GM18867 (cell line): Measurements from ENCODE around the gene DNAJC18.

Experiments
- ATAC-seq: cut with Tn5 transposase; IDR thresholded peaks from one replicate; pipeline ENCODE4 v1.9.1; 2021; ENCODE audit warnings: mild to moderate bottlenecking, moderate library complexity; ENCODE audit not compliant: unreplicated experiment

Gene DNAJC18

DNA sequence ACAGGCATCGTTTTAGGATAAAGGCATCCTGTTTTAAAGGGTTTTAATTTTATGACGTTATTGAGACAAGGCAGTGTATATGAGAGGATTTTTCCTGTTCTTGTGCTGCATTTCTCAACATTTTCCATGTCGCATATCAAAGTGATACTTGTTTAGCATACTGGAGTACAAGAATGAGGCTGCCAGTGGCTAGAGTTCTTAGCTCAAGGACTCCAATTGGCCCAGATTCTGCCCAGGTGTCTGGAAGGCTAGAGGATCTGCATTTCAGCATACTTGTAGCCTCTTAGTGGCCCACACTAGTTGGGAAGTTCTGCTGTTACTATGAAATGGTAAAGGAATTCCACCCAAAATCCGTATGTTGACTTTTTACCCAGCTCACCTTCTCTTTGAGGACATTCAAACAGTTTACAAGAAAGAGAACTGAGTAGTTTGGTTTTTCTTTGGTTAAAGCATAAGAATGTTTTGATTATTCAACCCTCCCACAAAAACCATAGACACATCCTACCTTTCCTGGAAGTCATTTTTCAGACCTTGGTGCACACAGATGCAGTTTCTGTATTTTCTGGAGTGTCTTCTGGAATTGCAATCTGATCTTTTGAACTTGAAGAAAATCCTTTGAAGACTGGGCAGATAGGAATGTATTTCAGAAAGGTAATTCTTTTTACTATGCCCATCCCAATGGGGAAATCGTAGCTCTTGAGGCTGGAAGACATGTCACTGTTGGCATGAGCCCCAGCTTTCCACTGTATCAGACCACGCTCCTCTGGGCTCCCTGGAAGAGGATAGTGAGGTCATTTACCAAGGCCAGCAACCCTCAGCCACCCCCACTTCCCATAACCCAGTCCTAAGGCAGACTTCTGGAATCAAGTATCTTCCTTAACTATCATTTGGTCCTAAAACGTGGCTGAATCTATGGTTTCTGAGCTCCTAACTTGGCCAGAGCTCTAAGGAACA lies 67.6 kb downstream of the DNAJC18 start:
- ATAC-seq = no peak

DNA sequence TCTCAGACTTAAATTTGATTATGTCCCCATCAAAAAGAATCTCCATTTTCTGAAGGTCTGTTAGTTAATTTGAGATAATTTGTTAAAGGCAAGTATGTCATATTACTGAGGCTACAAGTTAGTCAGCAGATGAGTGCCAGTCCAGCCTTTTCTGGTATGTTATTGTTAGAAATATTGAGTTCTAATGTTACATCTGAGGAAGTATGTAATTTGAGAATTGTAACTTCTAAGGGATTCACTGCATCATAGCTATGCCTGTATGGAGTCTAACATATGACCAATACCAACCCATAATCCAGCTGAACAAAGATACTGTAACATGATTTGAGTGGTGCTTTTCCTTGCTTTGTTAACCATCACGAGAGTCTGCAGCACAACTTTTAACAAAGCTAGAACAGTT lies 70.1 kb downstream of the DNAJC18 start:
- no peak for ATAC-seq

DNA sequence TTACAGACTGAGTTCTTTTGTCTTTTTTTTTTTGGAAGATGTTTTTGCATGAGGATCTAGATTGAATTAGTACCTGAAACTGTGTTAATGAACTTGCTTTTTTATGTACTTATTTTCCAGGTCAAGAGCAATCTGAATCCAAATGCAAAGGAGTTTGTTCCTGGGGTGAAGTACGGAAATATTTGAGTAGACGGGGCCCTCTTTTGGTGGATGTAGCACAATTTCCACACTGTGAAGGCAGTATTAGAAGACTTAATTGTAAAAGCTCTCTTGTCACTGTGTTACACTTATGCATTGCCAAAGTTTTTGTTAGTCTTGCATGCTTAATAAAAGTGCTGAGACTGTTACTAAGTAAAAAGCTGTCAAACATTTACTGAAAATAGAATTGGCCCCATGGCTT lies 70.7 kb downstream of the DNAJC18 start:
- ATAC-seq = no peak

DNA sequence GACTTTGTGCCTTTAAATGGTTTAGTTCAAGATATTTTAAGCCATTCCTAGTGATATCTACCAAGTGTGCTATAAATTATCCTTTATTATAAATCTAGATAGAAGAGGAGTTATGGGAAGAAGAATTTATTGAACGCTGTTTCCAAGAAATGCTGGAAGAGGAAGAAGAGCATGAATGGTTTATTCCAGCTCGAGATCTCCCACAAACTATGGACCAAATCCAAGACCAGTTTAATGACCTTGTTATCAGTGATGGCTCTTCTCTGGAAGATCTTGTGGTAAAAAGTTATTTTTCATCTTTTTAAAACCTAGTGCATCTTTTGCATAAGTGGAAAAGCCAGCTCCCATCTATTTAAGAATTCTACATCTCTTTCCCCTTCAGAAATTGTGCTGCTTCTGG lies 74.9 kb downstream of the DNAJC18 start:
- no peak for ATAC-seq

DNA sequence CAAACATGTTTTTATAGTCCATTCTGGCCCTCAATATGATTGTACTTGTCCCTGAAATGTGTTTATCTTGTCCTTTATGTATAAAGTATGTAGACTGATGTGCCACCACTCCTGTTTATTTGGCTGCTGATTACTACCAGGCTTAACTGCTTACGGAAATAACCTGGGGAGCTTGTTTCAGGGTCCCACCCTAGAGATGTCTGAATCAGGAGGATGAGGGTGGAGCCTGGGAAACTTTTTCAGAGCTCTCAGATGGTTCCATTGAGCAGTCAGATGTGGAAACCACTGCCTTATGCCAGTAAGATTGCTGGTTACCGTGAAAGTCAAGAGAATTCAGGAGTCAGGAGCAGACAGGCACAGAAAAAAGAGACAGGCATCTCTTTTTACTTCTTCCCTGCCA lies 75.4 kb downstream of the DNAJC18 start:
- ATAC-seq = no peak

DNA sequence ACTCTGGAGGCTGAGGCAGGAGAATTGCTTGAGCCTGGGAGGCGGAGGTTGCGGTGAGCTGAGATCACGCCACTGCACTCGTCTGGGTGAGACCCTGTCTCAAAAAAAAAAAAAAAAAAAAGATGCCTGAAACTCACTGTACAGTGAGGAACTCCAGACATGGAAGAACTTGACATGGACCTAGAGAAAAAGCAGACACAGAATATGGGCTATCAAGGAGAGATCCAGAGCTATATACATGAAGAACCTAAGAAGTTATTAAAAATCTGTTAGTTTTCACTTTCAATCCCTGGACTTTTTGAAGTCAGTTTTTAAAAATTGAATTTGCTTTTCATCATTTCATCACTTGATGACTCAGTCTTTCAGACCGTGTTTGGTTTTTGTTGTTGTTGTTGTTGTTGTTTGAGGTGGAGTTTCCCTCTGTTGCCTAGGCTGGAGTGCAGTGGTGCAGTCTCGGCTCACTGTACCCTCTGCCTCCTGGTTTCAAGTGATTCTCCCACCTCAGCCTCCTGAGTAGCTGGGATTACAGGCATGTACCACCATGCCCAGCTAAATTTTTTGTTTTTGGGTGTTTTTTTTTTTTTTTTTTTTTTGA lies 77.4 kb downstream of the DNAJC18 start:
- no peak for ATAC-seq

DNA sequence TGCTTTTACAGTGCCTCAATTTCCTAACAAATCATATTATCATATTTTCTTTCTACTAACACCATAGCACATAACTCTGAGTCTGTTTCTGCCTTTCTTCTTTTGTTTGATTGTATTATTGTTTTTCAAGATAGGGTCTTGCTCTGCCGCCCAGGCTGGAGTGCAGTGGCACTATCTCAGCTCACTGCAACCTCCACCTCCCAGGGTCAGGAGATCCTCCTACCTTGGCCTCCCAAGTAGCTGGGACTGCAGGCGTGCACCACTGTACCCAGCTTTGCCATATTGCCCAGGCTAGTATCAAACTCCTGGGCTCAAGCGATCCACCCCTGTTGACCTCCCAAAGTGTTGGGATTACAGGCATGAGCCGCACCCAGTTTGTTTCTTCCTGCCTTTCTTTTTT lies 78.9 kb downstream of the DNAJC18 start:
- ATAC-seq = no peak
